AG10803 (cell line): ENCODE data around the gene SPATA1.
A peak's percentile ranks its signal among the peaks of the same experiment; 100 is the strongest.

Experiments
- DNase-seq: peaks from one replicate; pipeline ENCODE4 v3.0.0; 2010; ENCODE audit warnings: low read depth
- H3K4me3 ChIP-seq: 2 replicates; pipeline ENCODE4 v1.5.1; 2011; ENCODE audit warnings: mild to moderate bottlenecking, low read length, control low read depth
- TF ChIP-seq, protein P1 (sequence below): conservative IDR thresholded peaks from 2 replicates; pipeline ENCODE4 v1.5.1; 2011; ENCODE audit warnings: mild to moderate bottlenecking, low read length, control low read depth, inconsistent platforms

Gene SPATA1

DNA sequence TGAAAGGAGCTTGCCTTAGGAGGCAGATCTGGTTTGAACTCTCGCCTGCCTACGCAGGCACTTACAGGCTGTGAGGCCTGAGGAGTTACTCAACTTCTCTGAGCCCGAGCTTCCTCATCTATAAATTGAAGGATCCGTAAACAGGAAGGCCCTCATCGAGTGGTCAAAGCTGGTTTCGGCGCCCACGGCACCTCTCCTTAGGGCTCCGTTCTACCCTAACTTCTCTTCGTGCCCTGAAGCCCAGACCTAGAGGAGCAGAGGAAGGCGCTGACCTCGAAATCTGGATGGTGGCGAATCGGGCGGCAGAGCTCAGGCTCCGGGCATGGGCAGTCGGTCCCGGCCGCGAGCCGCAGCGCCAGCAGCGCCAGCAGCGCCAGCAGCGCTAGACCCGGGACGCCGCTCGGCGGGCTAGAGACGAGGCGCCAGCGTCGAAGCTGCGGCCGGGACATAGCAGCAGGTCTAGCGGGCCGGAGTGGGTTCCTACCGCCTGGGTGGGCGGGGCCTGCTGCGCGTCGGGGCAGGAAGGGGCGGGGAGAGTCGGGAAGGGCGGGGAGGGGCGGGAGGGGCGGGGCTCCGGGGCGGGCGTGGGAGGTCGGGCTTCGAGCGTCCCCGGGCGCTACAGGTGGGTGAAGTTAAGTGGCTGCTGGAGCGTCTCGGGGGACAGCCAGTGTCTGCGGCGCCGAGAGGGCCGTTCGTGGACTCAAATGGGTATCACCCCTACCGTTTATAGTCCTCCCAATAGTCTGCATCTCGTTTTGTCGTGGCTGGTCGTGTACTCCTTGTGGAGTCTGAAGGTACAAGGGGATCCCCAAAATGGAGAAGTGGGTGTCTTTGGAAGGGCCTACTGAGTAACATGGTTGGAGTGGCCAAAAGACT lies 68.0 kb downstream of the SPATA1 start, which contains the start of gene CTBS:
CTBS (minus strand) TSS at position 474 of the 876 bp plus-strand sequence; CDS start at position 449, 25 bp downstream.
- DNase-seq = peak; percentile 84
- TF ChIP-seq, protein P1, sequence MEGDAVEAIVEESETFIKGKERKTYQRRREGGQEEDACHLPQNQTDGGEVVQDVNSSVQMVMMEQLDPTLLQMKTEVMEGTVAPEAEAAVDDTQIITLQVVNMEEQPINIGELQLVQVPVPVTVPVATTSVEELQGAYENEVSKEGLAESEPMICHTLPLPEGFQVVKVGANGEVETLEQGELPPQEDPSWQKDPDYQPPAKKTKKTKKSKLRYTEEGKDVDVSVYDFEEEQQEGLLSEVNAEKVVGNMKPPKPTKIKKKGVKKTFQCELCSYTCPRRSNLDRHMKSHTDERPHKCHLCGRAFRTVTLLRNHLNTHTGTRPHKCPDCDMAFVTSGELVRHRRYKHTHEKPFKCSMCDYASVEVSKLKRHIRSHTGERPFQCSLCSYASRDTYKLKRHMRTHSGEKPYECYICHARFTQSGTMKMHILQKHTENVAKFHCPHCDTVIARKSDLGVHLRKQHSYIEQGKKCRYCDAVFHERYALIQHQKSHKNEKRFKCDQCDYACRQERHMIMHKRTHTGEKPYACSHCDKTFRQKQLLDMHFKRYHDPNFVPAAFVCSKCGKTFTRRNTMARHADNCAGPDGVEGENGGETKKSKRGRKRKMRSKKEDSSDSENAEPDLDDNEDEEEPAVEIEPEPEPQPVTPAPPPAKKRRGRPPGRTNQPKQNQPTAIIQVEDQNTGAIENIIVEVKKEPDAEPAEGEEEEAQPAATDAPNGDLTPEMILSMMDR = no peak
- H3K4me3 ChIP-seq = peak within 1 kb of the TSS; percentile 80

DNA sequence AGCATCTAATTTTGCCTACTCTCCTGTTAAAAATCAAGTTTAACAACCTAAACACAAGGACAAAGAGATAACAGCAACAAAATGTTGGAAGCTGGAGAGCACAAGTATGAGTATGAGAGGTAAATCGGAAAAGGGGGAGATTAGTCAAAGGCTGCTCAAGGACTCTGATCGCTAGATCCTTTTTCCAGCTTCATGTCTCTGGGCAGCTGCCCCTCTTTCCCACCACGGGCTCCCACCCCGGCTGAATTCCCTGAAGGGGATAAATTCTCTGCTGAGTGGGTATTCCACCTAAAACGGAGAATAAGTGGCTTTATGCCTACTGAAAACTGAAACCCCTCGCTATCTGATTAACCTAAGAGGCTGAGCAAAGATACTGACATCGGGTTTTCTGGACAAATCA lies 68.8 kb downstream of the SPATA1 start:
- H3K4me3 ChIP-seq = no peak overlapping the region
- no peak for DNase-seq
- TF ChIP-seq, protein P1 = no peak

DNA sequence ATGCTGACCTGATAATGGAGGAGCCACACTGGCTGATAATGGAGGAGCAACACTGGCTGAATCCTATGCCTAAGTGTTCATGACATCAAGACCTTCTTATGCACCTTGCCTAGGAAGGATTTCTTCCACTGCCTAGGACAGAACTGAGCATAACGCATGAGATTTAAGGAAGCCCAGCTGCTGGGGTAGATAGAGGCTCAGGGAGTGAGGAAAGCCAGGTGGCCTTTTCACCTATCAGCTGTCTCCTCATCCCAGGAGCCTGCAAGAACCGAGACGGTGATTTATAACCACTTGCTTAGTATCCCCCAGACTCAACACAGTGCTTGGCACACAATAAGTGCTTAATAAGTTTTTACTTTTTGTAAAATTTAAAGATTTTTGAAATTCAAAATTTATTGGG lies 75.5 kb downstream of the SPATA1 start:
- TF ChIP-seq, protein P1 = no peak
- no peak for DNase-seq
- no peak overlapping the region for H3K4me3 ChIP-seq

DNA sequence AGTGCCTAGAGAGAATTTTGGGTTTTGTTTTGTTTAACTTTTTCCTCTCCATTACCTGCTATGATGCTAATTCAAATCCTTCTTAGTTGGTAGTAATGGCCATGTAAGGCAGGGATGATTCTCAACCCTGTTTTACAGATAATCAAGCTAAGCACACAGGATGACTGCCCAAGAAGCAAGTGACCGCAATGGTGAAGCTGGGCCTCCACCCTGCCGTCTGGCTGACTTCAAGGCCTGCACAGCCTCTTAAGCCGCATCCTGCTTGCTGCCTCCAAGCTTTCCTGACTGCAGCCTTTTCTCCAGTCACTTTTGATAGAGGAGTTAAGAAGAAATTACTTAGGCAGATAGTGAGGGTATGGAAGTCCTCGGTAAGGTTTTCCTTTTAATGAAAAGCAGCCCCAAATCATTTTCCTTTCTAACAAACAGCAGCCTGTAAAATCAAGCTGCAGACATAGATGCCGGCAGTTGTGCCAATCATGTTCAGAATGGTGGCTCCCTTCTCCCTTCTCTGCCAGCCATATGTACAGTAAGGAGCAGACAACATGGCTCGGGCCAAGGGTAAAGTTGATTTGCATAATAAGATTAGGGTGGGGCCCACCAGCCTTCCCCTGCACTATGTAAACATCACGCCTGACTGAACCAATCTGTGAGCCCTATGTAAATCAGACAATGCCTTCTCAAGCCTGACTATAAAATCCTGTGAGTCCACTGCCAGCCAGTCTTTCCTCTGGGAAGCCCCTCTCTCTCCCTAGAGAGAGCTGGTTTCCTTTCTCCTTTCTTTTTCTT lies 76.8 kb downstream of the SPATA1 start:
- peak; percentile 20 for DNase-seq
- no peak overlapping the region for H3K4me3 ChIP-seq
- TF ChIP-seq, protein P1 = no peak

DNA sequence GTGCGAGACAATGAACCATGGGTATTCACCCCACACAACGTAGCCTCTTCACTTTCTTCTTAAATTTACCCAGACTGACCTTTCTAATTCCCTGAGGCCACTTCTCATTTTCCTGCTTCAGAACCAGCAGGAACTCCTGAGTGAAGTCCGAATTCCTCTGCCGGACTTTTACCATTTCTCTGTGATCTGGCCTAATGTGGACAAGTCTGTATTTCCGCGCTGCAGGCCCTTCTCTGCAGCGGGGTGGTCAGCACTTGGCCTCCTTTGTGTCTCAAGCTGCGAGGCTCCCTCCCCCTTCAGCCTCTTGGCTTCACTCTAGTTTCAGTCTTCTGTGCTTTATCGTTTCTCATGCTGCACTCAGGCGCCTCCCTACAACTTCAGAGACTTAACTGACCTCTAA lies 77.5 kb downstream of the SPATA1 start:
- no peak overlapping the region for H3K4me3 ChIP-seq
- TF ChIP-seq, protein P1 = no peak
- DNase-seq = no peak

DNA sequence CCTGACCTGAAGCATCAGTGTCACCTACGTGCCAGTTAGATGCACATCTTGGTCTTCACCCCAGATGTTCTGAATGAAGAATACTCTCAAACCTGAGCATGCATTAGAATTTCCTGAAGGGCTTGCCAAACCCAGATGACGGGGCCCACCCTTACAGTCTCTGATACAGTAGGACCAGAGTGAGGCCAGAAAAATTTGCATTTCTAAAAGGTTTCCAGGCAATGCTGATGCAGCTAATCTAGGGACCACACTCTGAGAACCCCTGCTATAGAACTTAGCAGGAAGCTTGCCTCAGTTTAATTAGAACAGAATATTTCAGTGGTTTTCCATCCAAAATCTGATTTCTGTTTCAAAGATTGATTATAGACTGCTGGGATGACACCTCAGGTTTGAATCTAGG lies 77.9 kb downstream of the SPATA1 start:
- H3K4me3 ChIP-seq = no peak overlapping the region
- TF ChIP-seq, protein P1 = no peak
- DNase-seq = no peak
